ENCODE results near the gene HYLS1. TPM values are rescaled to one million over a fixed set of nuclear protein-coding genes. Genes with fewer than 3 reads are reported as not detected.

The HYLS1 gene
- total RNA-seq, 4 donors from 2014 or later: 0.80 to 6.4 (median 3.4) TPM; not detected in 1

GRCh38 chr11:125929445-125930075, 42.1 kb downstream of the HYLS1 start:
- in situ Hi-C loops (cut with MboI; ENCODE audit: low pct_ligation_motif_present in 1 of 4, low pct_unique_long_range_greater_than_20kb in 1 of 4, low sequenced_read_pairs in 3 of 4): loop anchor here in 2 of 4 donors (10.0 kb wide), 1 partner anchor 265 kb away; no protein-coding TSS in a partner anchor
- no peak for DNase-seq
- 60 to 85% methylated on average over 1 to 9 of the region's 9 CpGs for WGBS, 2 donors (ENCODE audit: low coverage in 1 of 2)
- intact Hi-C loops (cut with DNase I; ENCODE audit: low total_unique reads): no loop called here
- peaks cover 0 to 7% (median 1%) of the 10 kb centered on the region in 4 donors for H3K4me1 ChIP-seq
- no peak overlapping the region for H3K27ac ChIP-seq
- no peaks in the 10 kb centered on the region for H3K9me3 ChIP-seq
- TF ChIP-seq EP300 (IDR thresholded peaks at IDR 0.05; ENCODE audit: low read depth): no peak
- TF ChIP-seq POLR2A (IDR thresholded peaks at IDR 0.05): no peak
- TF ChIP-seq CTCF (IDR thresholded peaks at IDR 0.05): no peak
- no peak for TF ChIP-seq POLR2AphosphoS5 (IDR thresholded peaks at IDR 0.05)
- H3K4me3 ChIP-seq: no peak overlapping the region
- no peaks in the 10 kb centered on the region for H3K36me3 ChIP-seq
- H3K27me3 ChIP-seq: peaks cover 10% of the 10 kb centered on the region

GRCh38 chr11:125930076-125930450, 42.6 kb downstream of the HYLS1 start:
- Histone ChIP-seq H3K27me3 (peaks cover 10% of the 10 kb centered on the region), H3K9me3 (no peaks in the 10 kb centered on the region), H3K36me3 (no peaks in the 10 kb centered on the region), H3K27ac (no peak overlapping the region), H3K4me3 (no peak overlapping the region), H3K4me1 (peaks cover 0 to 2% (median 0%) of the 10 kb centered on the region in 4 donors)
- WGBS, 2 donors (ENCODE audit: low coverage in 1 of 2): 92 to 100% methylated on average over 4 to 11 of the region's 11 CpGs
- no peak for DNase-seq
- TF ChIP-seq CTCF (IDR thresholded peaks at IDR 0.05) (no peak), EP300 (IDR thresholded peaks at IDR 0.05; ENCODE audit: low read depth) (no peak), POLR2AphosphoS5 (IDR thresholded peaks at IDR 0.05) (no peak), POLR2A (IDR thresholded peaks at IDR 0.05) (no peak)
- intact Hi-C loops (cut with DNase I; ENCODE audit: low total_unique reads) (no loop called here), in situ Hi-C loops (cut with MboI; ENCODE audit: low pct_ligation_motif_present in 1 of 4, low pct_unique_long_range_greater_than_20kb in 1 of 4, low sequenced_read_pairs in 3 of 4) (no loop called here)

DNA sequence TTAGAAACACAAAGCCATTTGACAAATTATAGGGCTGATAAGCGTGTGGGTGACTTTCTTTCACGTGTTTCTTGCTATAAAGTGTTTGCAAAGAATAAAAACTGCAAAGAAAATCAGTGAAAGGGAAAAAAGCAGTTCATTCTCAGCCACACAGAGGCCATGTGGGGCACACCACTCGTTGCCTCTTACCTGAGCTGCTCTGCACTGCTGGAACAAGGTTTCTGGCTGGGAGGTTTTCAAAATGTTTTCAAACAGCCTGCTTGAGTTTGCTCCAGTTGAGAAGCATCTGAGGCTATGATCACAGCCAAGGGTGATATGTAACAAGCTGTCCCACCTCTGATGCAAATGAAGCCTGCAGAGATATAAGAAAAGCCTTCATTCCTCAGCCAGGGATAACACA, 43.6 kb downstream of the HYLS1 start:
- TF ChIP-seq POLR2AphosphoS5 (IDR thresholded peaks at IDR 0.05) (no peak), POLR2A (IDR thresholded peaks at IDR 0.05) (no peak), EP300 (IDR thresholded peaks at IDR 0.05; ENCODE audit: low read depth) (no peak), CTCF (IDR thresholded peaks at IDR 0.05) (no peak)
- Histone ChIP-seq H3K4me1 (no peaks in the 10 kb centered on the region), H3K4me3 (no peak overlapping the region), H3K27me3 (peaks cover 10% of the 10 kb centered on the region), H3K9me3 (no peaks in the 10 kb centered on the region), H3K36me3 (no peaks in the 10 kb centered on the region), H3K27ac (no peak overlapping the region)
- WGBS, 2 donors (ENCODE audit: low coverage in 1 of 2): 65 to 71% methylated on average over 3 of the region's 3 CpGs
- no peak for DNase-seq
- intact Hi-C loops (cut with DNase I; ENCODE audit: low total_unique reads) (no loop called here), in situ Hi-C loops (cut with MboI; ENCODE audit: low pct_ligation_motif_present in 1 of 4, low pct_unique_long_range_greater_than_20kb in 1 of 4, low sequenced_read_pairs in 3 of 4) (no loop called here)

- in situ Hi-C loops (cut with MboI; ENCODE audit: low pct_ligation_motif_present in 1 of 4, low pct_unique_long_range_greater_than_20kb in 1 of 4, low sequenced_read_pairs in 3 of 4): no loop called here
- H3K27me3 ChIP-seq: peaks cover 10% of the 10 kb centered on the region
- no peak for DNase-seq
Observed at GRCh38 chr11:125931668-125932067, 44.2 kb downstream of the HYLS1 start.

More at GRCh38 chr11:125931668-125932067, 44.2 kb downstream of the HYLS1 start:
- H3K27ac ChIP-seq: no peak overlapping the region
- WGBS, 2 donors (ENCODE audit: low coverage in 1 of 2): 48 to 57% methylated on average over 4 to 6 of the region's 6 CpGs
- H3K4me3 ChIP-seq: no peak overlapping the region
- no peak for TF ChIP-seq POLR2AphosphoS5 (IDR thresholded peaks at IDR 0.05)
- no peak for TF ChIP-seq POLR2A (IDR thresholded peaks at IDR 0.05)
- no peak for TF ChIP-seq CTCF (IDR thresholded peaks at IDR 0.05)
- no peak for TF ChIP-seq EP300 (IDR thresholded peaks at IDR 0.05; ENCODE audit: low read depth)
- H3K4me1 ChIP-seq: no peaks in the 10 kb centered on the region
- intact Hi-C loops (cut with DNase I; ENCODE audit: low total_unique reads): no loop called here
- no peaks in the 10 kb centered on the region for H3K36me3 ChIP-seq
- H3K9me3 ChIP-seq: no peaks in the 10 kb centered on the region
